ENCODE results near the gene MALAT1.

DNA sequence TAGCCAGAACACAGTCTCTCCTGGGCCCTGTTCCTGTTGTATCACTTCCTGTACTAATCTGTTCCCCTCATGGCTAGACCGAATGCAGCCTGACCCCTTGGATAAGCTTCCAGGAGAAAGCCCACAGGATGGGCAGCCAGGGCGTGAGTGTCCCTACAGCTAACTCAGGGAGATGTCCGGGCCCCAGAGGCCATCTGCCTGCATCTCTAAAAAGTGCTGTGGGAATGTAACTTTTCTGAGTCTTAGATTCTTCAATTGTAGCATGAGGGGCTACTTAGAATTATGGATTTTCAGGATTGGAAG lies 7.7 kb upstream of the MALAT1 start:
- TF ChIP-seq, protein P1, sequence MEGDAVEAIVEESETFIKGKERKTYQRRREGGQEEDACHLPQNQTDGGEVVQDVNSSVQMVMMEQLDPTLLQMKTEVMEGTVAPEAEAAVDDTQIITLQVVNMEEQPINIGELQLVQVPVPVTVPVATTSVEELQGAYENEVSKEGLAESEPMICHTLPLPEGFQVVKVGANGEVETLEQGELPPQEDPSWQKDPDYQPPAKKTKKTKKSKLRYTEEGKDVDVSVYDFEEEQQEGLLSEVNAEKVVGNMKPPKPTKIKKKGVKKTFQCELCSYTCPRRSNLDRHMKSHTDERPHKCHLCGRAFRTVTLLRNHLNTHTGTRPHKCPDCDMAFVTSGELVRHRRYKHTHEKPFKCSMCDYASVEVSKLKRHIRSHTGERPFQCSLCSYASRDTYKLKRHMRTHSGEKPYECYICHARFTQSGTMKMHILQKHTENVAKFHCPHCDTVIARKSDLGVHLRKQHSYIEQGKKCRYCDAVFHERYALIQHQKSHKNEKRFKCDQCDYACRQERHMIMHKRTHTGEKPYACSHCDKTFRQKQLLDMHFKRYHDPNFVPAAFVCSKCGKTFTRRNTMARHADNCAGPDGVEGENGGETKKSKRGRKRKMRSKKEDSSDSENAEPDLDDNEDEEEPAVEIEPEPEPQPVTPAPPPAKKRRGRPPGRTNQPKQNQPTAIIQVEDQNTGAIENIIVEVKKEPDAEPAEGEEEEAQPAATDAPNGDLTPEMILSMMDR (IDR thresholded peaks at IDR 0.05): no peak
- TF ChIP-seq POLR2A (IDR thresholded peaks at IDR 0.05): no peak
- TF ChIP-seq POLR2AphosphoS5 (IDR thresholded peaks at IDR 0.05; ENCODE audit: insufficient read depth in 1 of 2, low read depth in 1 of 2): no peak
